ENCODE data around the gene PSMA5.

DNA sequence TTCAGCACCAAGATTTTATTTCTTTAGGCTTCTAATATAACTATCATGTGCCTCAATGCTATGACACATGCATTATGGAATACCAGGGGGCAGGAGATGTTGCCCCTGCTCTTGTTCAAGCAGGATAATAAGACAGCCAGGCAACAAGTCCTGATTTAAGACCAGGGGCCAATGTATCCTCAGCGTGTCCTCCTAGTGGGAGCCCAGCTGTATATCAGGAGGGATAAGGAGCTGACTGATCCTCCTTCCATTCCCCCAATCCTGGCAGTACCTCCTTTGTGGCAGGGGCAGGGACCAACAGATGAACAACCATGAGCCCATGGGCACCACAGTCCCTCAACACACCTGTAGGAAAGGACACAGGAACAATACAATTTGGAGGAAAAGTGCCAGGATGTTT, 57.8 kb downstream of the PSMA5 start:
- TF ChIP-seq YY1 (IDR thresholded peaks at IDR 0.05; ENCODE audit: low read depth) (no peak), RAD21 (IDR thresholded peaks at IDR 0.05; ENCODE audit: low read depth) (no peak), CEBPB (IDR thresholded peaks at IDR 0.05) (no peak)
